RWPE2 (cell line): ENCODE data around the gene C19orf38.

Experiments used
- ATAC-seq: fragments of 200-7000 bp; cut with Tn5 transposase; 3 replicates; pipeline ENCODE4 v1.9.1; 2021; ENCODE audit warnings: low read depth
- DNase-seq: peaks from one replicate; pipeline ENCODE4 v3.0.0-alpha.2; 2020; ENCODE audit warnings: low spot score
- H3K27ac ChIP-seq: fragments of 450-650 bp; 2 replicates; pipeline ENCODE4 v1.5.1; 2017; ENCODE audit warnings: mild to moderate bottlenecking; ENCODE audit not compliant: poor library complexity, severe bottlenecking
- H3K27me3 ChIP-seq: fragments of 250-450 bp; sonication (Bioruptor Pico); 2 replicates; pipeline ENCODE4 v1.5.1; 2021; ENCODE audit warnings: mild to moderate bottlenecking, moderate library complexity; ENCODE audit not compliant: insufficient read depth, poor library complexity, severe bottlenecking
- H3K36me3 ChIP-seq: fragments of 250-450 bp; sonication (Bioruptor Pico); 2 replicates; pipeline ENCODE4 v1.5.1; 2020; ENCODE audit warnings: low read depth, mild to moderate bottlenecking, moderate library complexity
- H3K4me1 ChIP-seq: fragments of 250-450 bp; sonication (Bioruptor Pico); 2 replicates; pipeline ENCODE4 v1.5.1; 2021; ENCODE audit warnings: mild to moderate bottlenecking, moderate library complexity; ENCODE audit not compliant: insufficient read depth, poor library complexity, severe bottlenecking
- H3K4me3 ChIP-seq: fragments of 250-450 bp; sonication (Bioruptor Pico); 2 replicates; pipeline ENCODE4 v1.5.1; 2021; ENCODE audit warnings: mild to moderate bottlenecking, moderate library complexity; ENCODE audit not compliant: severe bottlenecking
- H3K9me3 ChIP-seq: fragments of 250-450 bp; sonication (Bioruptor Pico); 2 replicates; pipeline ENCODE4 v1.5.1; 2021; ENCODE audit warnings: mild to moderate bottlenecking, moderate library complexity; ENCODE audit not compliant: severe bottlenecking
- TF ChIP-seq, protein P1 (sequence below): fragments of 450-650 bp; IDR thresholded peaks from one replicate; pipeline ENCODE4 v1.5.1; 2017; ENCODE audit warnings: mild to moderate bottlenecking, moderate library complexity; ENCODE audit not compliant: poor library complexity, severe bottlenecking

Gene C19orf38

DNA sequence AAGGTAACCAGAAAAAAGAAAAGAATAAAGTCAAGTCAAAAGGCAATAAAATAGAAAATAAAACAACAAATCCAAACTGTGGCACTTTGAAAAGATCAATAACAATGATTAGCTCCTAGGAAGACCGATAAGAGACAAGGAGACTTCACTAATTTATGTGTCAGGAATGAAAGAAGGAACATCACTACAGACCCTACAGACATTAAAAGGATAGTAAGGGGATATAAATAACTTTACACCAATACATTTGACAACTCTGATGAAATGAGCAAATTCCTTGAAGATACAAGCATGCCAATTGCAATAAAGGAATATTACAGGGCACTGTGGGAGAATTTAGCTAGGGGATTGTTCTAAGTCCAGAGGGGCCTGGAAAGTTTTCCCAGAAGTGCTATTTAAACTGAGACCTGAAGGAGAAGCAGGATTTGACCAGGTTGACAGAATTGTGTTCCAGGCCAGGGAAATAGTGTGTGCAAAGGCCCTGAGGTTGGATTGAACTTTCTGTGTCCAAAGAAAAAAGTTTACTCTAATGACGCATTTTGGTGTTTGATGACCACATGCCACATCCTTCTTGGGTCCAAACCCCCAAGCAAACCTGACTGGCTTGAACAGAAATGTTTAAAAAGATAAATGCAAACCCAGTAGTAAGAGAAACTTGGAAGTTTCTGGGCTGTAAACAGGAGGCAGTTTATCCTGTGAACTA is 1.6 kb upstream of the C19orf38 start:
- Histone ChIP-seq H3K9me3 (no peaks in the 10 kb centered on the region), H3K36me3 (no peaks in the 10 kb centered on the region), H3K27me3 (no peaks in the 10 kb centered on the region), H3K4me3 (no peak overlapping the region), H3K4me1 (no peaks in the 10 kb centered on the region), H3K27ac (no peak overlapping the region)
- DNase-seq (no peak), ATAC-seq (no peak)
- TF ChIP-seq, protein P1, sequence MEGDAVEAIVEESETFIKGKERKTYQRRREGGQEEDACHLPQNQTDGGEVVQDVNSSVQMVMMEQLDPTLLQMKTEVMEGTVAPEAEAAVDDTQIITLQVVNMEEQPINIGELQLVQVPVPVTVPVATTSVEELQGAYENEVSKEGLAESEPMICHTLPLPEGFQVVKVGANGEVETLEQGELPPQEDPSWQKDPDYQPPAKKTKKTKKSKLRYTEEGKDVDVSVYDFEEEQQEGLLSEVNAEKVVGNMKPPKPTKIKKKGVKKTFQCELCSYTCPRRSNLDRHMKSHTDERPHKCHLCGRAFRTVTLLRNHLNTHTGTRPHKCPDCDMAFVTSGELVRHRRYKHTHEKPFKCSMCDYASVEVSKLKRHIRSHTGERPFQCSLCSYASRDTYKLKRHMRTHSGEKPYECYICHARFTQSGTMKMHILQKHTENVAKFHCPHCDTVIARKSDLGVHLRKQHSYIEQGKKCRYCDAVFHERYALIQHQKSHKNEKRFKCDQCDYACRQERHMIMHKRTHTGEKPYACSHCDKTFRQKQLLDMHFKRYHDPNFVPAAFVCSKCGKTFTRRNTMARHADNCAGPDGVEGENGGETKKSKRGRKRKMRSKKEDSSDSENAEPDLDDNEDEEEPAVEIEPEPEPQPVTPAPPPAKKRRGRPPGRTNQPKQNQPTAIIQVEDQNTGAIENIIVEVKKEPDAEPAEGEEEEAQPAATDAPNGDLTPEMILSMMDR, result no peak

DNA sequence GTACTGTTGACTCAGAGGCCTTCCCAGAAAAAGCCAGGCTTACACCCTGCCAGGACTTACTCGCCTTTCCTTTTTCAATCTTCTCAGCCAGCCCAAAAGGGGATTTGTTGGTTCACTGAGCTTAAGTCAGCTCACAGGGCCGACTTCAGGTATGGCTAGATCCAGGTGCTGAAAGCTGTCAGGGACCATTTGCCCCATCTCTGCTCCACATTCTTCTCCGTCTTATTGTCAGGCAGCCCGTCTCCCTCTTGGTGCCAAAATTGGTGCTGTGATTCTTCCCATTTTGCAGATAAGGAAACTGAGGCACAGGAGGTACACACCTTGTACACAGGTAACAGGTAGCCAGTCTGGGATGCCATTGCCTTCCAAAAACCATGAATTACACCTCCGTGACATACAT is 2.4 kb downstream of the C19orf38 start:
- ATAC-seq, result no peak
- TF ChIP-seq, protein P1, result no peak

DNA sequence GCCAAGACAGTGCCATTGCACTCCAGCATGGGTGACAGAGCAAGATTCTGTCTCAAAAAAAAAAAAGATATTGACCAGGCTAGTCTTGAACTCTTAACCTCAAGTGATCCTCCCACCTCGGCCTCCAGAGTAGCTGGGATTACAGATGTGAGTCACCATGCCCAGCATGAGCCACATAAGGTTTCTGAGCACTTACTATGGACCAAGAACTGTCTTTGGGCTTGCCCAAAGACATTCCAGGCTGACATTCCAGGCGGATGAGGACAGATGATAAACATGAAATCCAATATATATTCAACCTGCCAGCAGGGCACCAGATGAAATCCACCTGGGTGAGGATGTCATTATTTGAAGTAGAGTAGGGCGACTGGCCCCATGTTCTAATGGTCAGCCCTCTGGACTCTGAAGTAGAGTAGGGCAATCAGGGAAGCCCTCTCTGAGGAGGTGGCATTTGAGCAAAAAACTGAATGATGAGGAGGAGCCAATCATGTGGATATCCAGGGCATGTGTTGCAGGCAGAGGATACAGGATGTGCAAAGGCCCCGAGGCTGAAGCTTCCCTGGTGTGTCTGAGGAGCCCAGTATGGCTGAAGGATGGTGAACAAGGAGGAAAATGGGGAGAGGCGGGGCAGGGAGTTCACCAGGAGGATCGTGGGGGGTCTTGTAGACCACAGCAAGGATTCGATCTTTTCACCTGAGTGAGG is 4.0 kb downstream of the C19orf38 start:
- H3K4me1 ChIP-seq, result no peaks in the 10 kb centered on the region
- peak; percentile 82 for ATAC-seq
- no peak for DNase-seq

More for the DNA sequence above, 2.4 kb downstream of the C19orf38 start:
- H3K4me1 ChIP-seq, result no peaks in the 10 kb centered on the region
- no peaks in the 10 kb centered on the region for H3K27me3 ChIP-seq
- no peak overlapping the region for H3K27ac ChIP-seq
- H3K4me3 ChIP-seq, result no peak overlapping the region
- no peaks in the 10 kb centered on the region for H3K9me3 ChIP-seq
- no peaks in the 10 kb centered on the region for H3K36me3 ChIP-seq
- no peak for DNase-seq

DNA sequence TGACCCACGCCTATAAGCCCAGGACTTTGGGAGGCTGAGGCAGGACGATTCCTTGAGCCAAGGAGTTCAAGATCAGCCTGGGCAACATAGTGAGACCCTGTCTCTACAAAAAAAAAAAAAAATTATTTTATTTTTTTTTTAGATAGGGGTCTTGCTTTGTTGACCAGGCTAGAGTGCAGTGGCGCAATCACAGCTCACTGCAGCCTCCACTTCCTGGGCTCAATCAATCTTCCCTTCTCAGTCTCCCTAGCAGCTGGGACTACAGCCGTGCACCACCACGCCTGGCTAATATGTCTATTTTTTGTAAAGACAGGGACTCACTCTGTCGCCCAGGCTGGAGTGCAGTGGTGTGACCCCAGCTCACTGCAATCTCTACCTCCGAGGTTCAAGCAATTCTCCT is 4.7 kb downstream of the C19orf38 start:
- H3K4me3 ChIP-seq, result no peak overlapping the region
- no peaks in the 10 kb centered on the region for H3K36me3 ChIP-seq
- H3K27ac ChIP-seq, result no peak overlapping the region
- TF ChIP-seq, protein P1, result no peak
- no peaks in the 10 kb centered on the region for H3K4me1 ChIP-seq
- DNase-seq (no peak), ATAC-seq (no peak)
- H3K27me3 ChIP-seq, result no peaks in the 10 kb centered on the region
- no peaks in the 10 kb centered on the region for H3K9me3 ChIP-seq

More for the DNA sequence above, 4.0 kb downstream of the C19orf38 start:
- Histone ChIP-seq H3K36me3 (no peaks in the 10 kb centered on the region), H3K27ac (no peak overlapping the region), H3K4me3 (no peak overlapping the region), H3K27me3 (no peaks in the 10 kb centered on the region), H3K9me3 (no peaks in the 10 kb centered on the region)
- TF ChIP-seq, protein P1, result no peak
